HCT116 (cell line): ENCODE measurements around the gene ZCCHC2. TPM values are rescaled to one million over a fixed set of nuclear protein-coding genes. Genes with fewer than 3 reads are reported as not detected.
A peak's percentile ranks its signal among the peaks of the same experiment; 100 is the strongest.

Experiments used
- ATAC-seq: fragments of 200-7000 bp; cut with Tn5 transposase; 2 replicates; pipeline ENCODE4 v1.9.1; 2020; ENCODE audit warnings: mild to moderate bottlenecking, moderate library complexity
- BruUV-seq: library from RNA; stranded (reverse); fragments of 400-500 nt; replicated peaks from 2 replicates; lab custom pipeline; 2021; lab: Mats Ljungman, UMichigan
- CTCF ChIA-PET: fragments of 300-600 bp; sonication (Branson Sonifier 250); formaldehyde crosslinking; loops from one replicate; lab custom pipeline; 2021; ENCODE audit warnings: antibody characterized with exemption; lab: Charles Lee
- POLR2A ChIA-PET: fragments of 300-600, 350-600 bp; sonication (Branson Sonifier 250); formaldehyde crosslinking; loops from one replicate; lab custom pipeline; 2021; ENCODE audit warnings: antibody characterized with exemption; lab: Charles Lee
- RAD21 ChIA-PET, 2 experiments: fragments of 300-600 bp; sonication (Branson Sonifier 250); formaldehyde crosslinking; loops; one replicate each; lab custom pipeline; 2023; ENCODE audit warnings: low total read pairs in 2 of 2; ENCODE audit not compliant: uncharacterized antibody in 2 of 2, unreplicated experiment in 2 of 2, low non-redundant PET in 1 of 2; lab: Charles Lee
- DNase-seq: peaks from one replicate; pipeline ENCODE4 v3.0.0-alpha.2; 2010; ENCODE audit warnings: low read depth, low spot score
- H2AFZ ChIP-seq: fragments of 200-600 bp; shearing (Covaris generic), sonication (generic); 2 replicates; pipeline ENCODE4 v1.6.1; 2017; ENCODE audit warnings: low read depth, mixed run types, mixed read lengths, antibody characterized with exemption, low read length; ENCODE audit not compliant: poor library complexity, severe bottlenecking
- H3K27ac ChIP-seq: 2 replicates; pipeline ENCODE4 v1.5.1; 2012; ENCODE audit warnings: low read depth, low read length
- H3K27me3 ChIP-seq: fragments of 200-600 bp; sonication (generic); 2 replicates; pipeline ENCODE4 v1.6.1; 2016; ENCODE audit warnings: mixed run types, low read length, mixed read lengths; ENCODE audit not compliant: insufficient read depth
- H3K36me3 ChIP-seq, 2 experiments: fragments of 200-500 bp in 1 of 2; fragments of 200-600 bp in 1 of 2; sonication (Bioruptor generic) in 1 of 2; sonication (generic) in 1 of 2; 2 replicates each; pipeline versions ENCODE4 v1.5.1 to v1.6.1; 2014 to 2016; ENCODE audit warnings: low read length in 2 of 2, inconsistent platforms in 1 of 2, mixed read lengths in 1 of 2, mixed run types in 1 of 2; ENCODE audit not compliant: insufficient read depth in 2 of 2, control insufficient read depth in 1 of 2
- H3K4me1 ChIP-seq, 2 experiments: fragments of 200-600 bp in 1 of 2; sonication (generic) in 1 of 2; 2 replicates each; pipeline versions ENCODE4 v1.5.1 to v1.6.1; 2012 to 2017; ENCODE audit warnings: low read length in 2 of 2, inconsistent platforms in 1 of 2, mild to moderate bottlenecking in 1 of 2, mixed read lengths in 1 of 2, mixed run types in 1 of 2, moderate library complexity in 1 of 2; ENCODE audit not compliant: insufficient read depth in 2 of 2, control insufficient read depth in 1 of 2
- H3K4me2 ChIP-seq: fragments of 200-600 bp; sonication (generic); 2 replicates; pipeline ENCODE4 v1.6.1; 2017; ENCODE audit warnings: mixed run types, low read length, mixed read lengths
- H3K4me3 ChIP-seq, 2 experiments: fragments of 200-600 bp in 1 of 2; sonication (generic) in 1 of 2; replicated peaks in 1 of 2; 2 replicates each; pipeline ENCODE4 v1.5.1; 2011 to 2016; ENCODE audit warnings: low read length in 2 of 2, control low read depth in 1 of 2, low read depth in 1 of 2, mild to moderate bottlenecking in 1 of 2, mixed read lengths in 1 of 2, mixed run types in 1 of 2
- H3K79me2 ChIP-seq: fragments of 200-600 bp; sonication (generic); 2 replicates; pipeline ENCODE4 v1.6.1; 2017; ENCODE audit warnings: mild to moderate bottlenecking, mixed run types, low read length, moderate library complexity, mixed read lengths; ENCODE audit not compliant: insufficient read depth
- H3K9ac ChIP-seq: fragments of 200-600 bp; sonication (generic); 2 replicates; pipeline ENCODE4 v1.6.1; 2016; ENCODE audit warnings: low read length, mixed read lengths
- H3K9me2 ChIP-seq: fragments of 200-600 bp; sonication (generic), shearing (Covaris generic); 2 replicates; pipeline ENCODE4 v1.6.1; 2017; ENCODE audit warnings: mixed run types, mild to moderate bottlenecking, moderate library complexity; ENCODE audit not compliant: insufficient read depth
- H3K9me3 ChIP-seq, 2 experiments: fragments of 200-500 bp in 1 of 2; fragments of 200-600 bp in 1 of 2; sonication (Bioruptor generic) in 1 of 2; sonication (generic) in 1 of 2; 2 replicates each; pipeline ENCODE4 v1.6.1; 2014 to 2017; ENCODE audit warnings: low read length in 2 of 2, mixed read lengths in 2 of 2, inconsistent platforms in 1 of 2, low read depth in 1 of 2, mild to moderate bottlenecking in 1 of 2, mixed run types in 1 of 2, moderate library complexity in 1 of 2; ENCODE audit not compliant: control insufficient read depth in 1 of 2, insufficient read depth in 1 of 2
- H4K20me1 ChIP-seq: fragments of 200-600 bp; sonication (generic), shearing (Covaris generic); 2 replicates; pipeline ENCODE4 v1.6.1; 2017; ENCODE audit warnings: mixed run types, mild to moderate bottlenecking, moderate library complexity; ENCODE audit not compliant: insufficient read depth
- EGR1 ChIP-seq: IDR thresholded peaks from 2 replicates; pipeline ENCODE4 v1.6.1; 2012; ENCODE audit warnings: low read depth
- ELF1 ChIP-seq: IDR thresholded peaks from 2 replicates; pipeline ENCODE4 v1.6.1; 2012; ENCODE audit warnings: low read depth, borderline replicate concordance
- EZH2phosphoT487 ChIP-seq: fragments of 200-600 bp; IDR thresholded peaks from 2 replicates; pipeline ENCODE4 v1.6.1; 2018; ENCODE audit warnings: antibody characterized with exemption, borderline replicate concordance
- FOSL1 ChIP-seq: IDR thresholded peaks from 2 replicates; pipeline ENCODE4 v1.6.1; 2012; ENCODE audit warnings: low read depth
- POLR2A ChIP-seq: IDR thresholded peaks from 2 replicates; pipeline ENCODE4 v1.7.0; 2011; ENCODE audit warnings: borderline replicate concordance; ENCODE audit not compliant: insufficient read depth, insufficient read length; ENCODE audit errors: extremely low read depth
- RAD21 ChIP-seq: IDR thresholded peaks from 2 replicates; pipeline ENCODE4 v1.6.1; 2012; ENCODE audit warnings: low read depth, mild to moderate bottlenecking
- TCF7L2 ChIP-seq: IDR thresholded peaks from 2 replicates; pipeline ENCODE4 v1.7.0; 2011; ENCODE audit warnings: borderline replicate concordance, inconsistent platforms; ENCODE audit not compliant: insufficient read depth, insufficient read length; ENCODE audit errors: extremely low read depth
- ZFX ChIP-seq: fragments of 450-650 bp; IDR thresholded peaks from 2 replicates; pipeline ENCODE4 v1.6.1; 2017
- intact Hi-C: fragments of 100-400 bp; cut with micrococcal nuclease; formaldehyde crosslinking; loops from 2 replicates; pipeline ENCODE4 v1.10.0; 2022
- total RNA-seq: library from RNA; stranded (reverse); gene quantifications from one replicate; pipeline ENCODE4 v1.2.1, GENCODE V29; 2021; ENCODE audit not compliant: unreplicated experiment
- TF ChIP-seq, protein P1 (sequence below), 3 experiments: fragments of 200-600 bp in 1 of 3; sonication (generic) in 1 of 3; IDR thresholded peaks in 2 of 3; conservative IDR thresholded peaks in 1 of 3; 2 replicates each; pipeline ENCODE4 v1.5.1; 2012 to 2017; ENCODE audit warnings: low read depth in 2 of 3, low read length in 2 of 3, antibody characterized with exemption in 1 of 3, borderline replicate concordance in 1 of 3, control low read depth in 1 of 3, mild to moderate bottlenecking in 1 of 3, mixed read lengths in 1 of 3, mixed run types in 1 of 3, moderate library complexity in 1 of 3; ENCODE audit not compliant: insufficient read depth in 1 of 3

Gene ZCCHC2
- total RNA-seq, 1 experiment from 2014 or later, result 17.7 TPM

- TF ChIP-seq, protein P1, sequence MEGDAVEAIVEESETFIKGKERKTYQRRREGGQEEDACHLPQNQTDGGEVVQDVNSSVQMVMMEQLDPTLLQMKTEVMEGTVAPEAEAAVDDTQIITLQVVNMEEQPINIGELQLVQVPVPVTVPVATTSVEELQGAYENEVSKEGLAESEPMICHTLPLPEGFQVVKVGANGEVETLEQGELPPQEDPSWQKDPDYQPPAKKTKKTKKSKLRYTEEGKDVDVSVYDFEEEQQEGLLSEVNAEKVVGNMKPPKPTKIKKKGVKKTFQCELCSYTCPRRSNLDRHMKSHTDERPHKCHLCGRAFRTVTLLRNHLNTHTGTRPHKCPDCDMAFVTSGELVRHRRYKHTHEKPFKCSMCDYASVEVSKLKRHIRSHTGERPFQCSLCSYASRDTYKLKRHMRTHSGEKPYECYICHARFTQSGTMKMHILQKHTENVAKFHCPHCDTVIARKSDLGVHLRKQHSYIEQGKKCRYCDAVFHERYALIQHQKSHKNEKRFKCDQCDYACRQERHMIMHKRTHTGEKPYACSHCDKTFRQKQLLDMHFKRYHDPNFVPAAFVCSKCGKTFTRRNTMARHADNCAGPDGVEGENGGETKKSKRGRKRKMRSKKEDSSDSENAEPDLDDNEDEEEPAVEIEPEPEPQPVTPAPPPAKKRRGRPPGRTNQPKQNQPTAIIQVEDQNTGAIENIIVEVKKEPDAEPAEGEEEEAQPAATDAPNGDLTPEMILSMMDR (IDR thresholded peaks at IDR 0.05 in 2 of 3, conservative IDR thresholded peaks at IDR 0.05 in 1 of 3; ENCODE audit: borderline replicate concordance in 1 of 3, insufficient read depth in 1 of 3, low read depth in 2 of 3, low read length in 2 of 3), result no peak
- TF ChIP-seq POLR2A, result no peak
- no peak for TF ChIP-seq TCF7L2
- TF ChIP-seq ZFX, result no peak
- no peak for TF ChIP-seq EZH2phosphoT487
These were observed 62.7 kb downstream of the ZCCHC2 start (continued) for GRCh38 chr18:62585274-62586150.

- H3K4me3 ChIP-seq, result no peak overlapping the region
- ChIA-PET RAD21 (no interaction called here), CTCF (interaction anchor here (0.6 to 3.5 kb wide), 8 partner anchors 8 to 409 kb away, joined by 3 to 34 read pairs (median 4); no protein-coding TSS in a partner anchor), POLR2A (no interaction called here)
- no peaks in the 10 kb centered on the region for H4K20me1 ChIP-seq
- ATAC-seq (peak; percentile 85), DNase-seq (peak; percentile 32)
- H3K79me2 ChIP-seq, result no peaks in the 10 kb centered on the region
- no peak overlapping the region for H2AFZ ChIP-seq
- intact Hi-C loops, result loop anchor here (1.0 kb wide), 1 partner anchor 396 kb away; no protein-coding TSS in a partner anchor
- H3K4me1 ChIP-seq, result peaks cover 0 to 8% of the 10 kb centered on the region in 2 experiments; a peak in 2 of 4 replicates
- no peaks in the 10 kb centered on the region for H3K9me3 ChIP-seq
- H3K27ac ChIP-seq, result no peak overlapping the region
- H3K36me3 ChIP-seq, result no peaks in the 10 kb centered on the region
- TF ChIP-seq, protein P1 (IDR thresholded peaks at IDR 0.05 in 2 of 3, conservative IDR thresholded peaks at IDR 0.05 in 1 of 3; ENCODE audit: borderline replicate concordance in 1 of 3, insufficient read depth in 1 of 3, low read depth in 2 of 3, low read length in 2 of 3), result peak; percentile 73 to 97 (median 92)
- TF ChIP-seq EZH2phosphoT487, result no peak
- peak; percentile 89 for TF ChIP-seq RAD21
- peak; percentile 36; the same call in 1 of the 2 replicates for TF ChIP-seq EGR1
- no peak for TF ChIP-seq ELF1
- no peak for TF ChIP-seq FOSL1
- H3K27me3 ChIP-seq, result no peaks in the 10 kb centered on the region
- H3K4me2 ChIP-seq, result no peak overlapping the region
- H3K9ac ChIP-seq, result no peak overlapping the region
- H3K9me2 ChIP-seq, result no peaks in the 10 kb centered on the region
- BruUV-seq, result no TSS peak
These were observed 63.4 kb downstream of the ZCCHC2 start for GRCh38 chr18:62586151-62586774.
